ENCODE measurements around the gene DGKD.
A peak's percentile ranks its signal among the peaks of the same experiment; 100 is the strongest.

DGKD gene

GRCh38 chr2:233412405-233412804 lies 58.1 kb downstream of the DGKD start:
- Histone ChIP-seq H3K4me1 (ENCODE audit: control insufficient read depth, insufficient read depth, low read length) (peaks cover 37% of the 10 kb centered on the region), H3K27me3 (ENCODE audit: control insufficient read depth in 1 of 2, insufficient read depth in 2 of 2, low read length in 2 of 2) (no peaks in the 10 kb centered on the region), H3K9ac (ENCODE audit: low read length in 2 of 2) (no peak overlapping the region), H3K9me3 (ENCODE audit: control insufficient read depth in 2 of 2, low read length in 2 of 2) (peaks cover 0 to 3% of the 10 kb centered on the region in 2 donors), H3K4me3 (ENCODE audit: low read length in 2 of 2) (no peak overlapping the region), H3K27ac (ENCODE audit: low read length) (no peak overlapping the region), H3K36me3 (ENCODE audit: control insufficient read depth in 2 of 2, insufficient read depth in 2 of 2, low read length in 2 of 2) (no peaks in the 10 kb centered on the region)

DNA sequence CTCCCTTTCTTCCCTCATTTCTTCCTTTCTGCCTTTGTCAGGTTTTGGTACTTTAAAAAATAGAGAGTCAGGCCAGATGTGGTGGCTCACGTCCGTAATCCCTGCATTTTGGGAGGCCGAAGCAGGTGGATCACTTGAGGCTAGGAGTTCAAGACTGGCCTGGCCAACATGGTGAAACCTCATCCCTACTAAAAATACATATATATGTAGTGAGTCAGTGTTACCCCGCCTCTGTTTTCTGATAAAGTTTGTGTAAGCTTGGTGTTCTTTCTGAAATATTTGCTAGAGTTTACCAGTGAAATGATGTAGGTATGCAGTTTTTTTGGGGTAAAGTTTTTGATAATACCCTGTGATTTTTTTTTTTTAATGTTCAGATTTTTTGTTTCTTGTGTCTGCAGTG lies 58.8 kb downstream of the DGKD start:
- Histone ChIP-seq H3K27me3 (ENCODE audit: control insufficient read depth in 1 of 2, insufficient read depth in 2 of 2, low read length in 2 of 2) (no peaks in the 10 kb centered on the region), H3K36me3 (ENCODE audit: control insufficient read depth in 2 of 2, insufficient read depth in 2 of 2, low read length in 2 of 2) (no peaks in the 10 kb centered on the region), H3K4me1 (ENCODE audit: control insufficient read depth, insufficient read depth, low read length) (peaks cover 35% of the 10 kb centered on the region), H3K27ac (ENCODE audit: low read length) (peak overlapping the region; percentile 71), H3K4me3 (ENCODE audit: low read length in 2 of 2) (no peak overlapping the region), H3K9ac (ENCODE audit: low read length in 2 of 2) (peak overlapping the region in 1 of 2 donors; percentile 0), H3K9me3 (ENCODE audit: control insufficient read depth in 2 of 2, low read length in 2 of 2) (peaks cover 0 to 3% of the 10 kb centered on the region in 2 donors)

- no peaks in the 10 kb centered on the region for H3K27me3 ChIP-seq (ENCODE audit: control insufficient read depth in 1 of 2, insufficient read depth in 2 of 2, low read length in 2 of 2)
- H3K27ac ChIP-seq (ENCODE audit: low read length), result peak overlapping the region; percentile 71
- no peaks in the 10 kb centered on the region for H3K36me3 ChIP-seq (ENCODE audit: control insufficient read depth in 2 of 2, insufficient read depth in 2 of 2, low read length in 2 of 2)
- peak overlapping the region in 1 of 2 donors; percentile 0 for H3K9ac ChIP-seq (ENCODE audit: low read length in 2 of 2)
- H3K4me3 ChIP-seq (ENCODE audit: low read length in 2 of 2), result peak overlapping the region in 1 of 2 donors; percentile 15
- H3K9me3 ChIP-seq (ENCODE audit: control insufficient read depth in 2 of 2, low read length in 2 of 2), result peaks cover 0 to 3% of the 10 kb centered on the region in 2 donors
- peaks cover 33% of the 10 kb centered on the region for H3K4me1 ChIP-seq (ENCODE audit: control insufficient read depth, insufficient read depth, low read length)
These were observed 59.4 kb downstream of the DGKD start for GRCh38 chr2:233413559-233414272.

GRCh38 chr2:233414273-233414654 lies 60.0 kb downstream of the DGKD start:
- H3K36me3 ChIP-seq (ENCODE audit: control insufficient read depth in 2 of 2, insufficient read depth in 2 of 2, low read length in 2 of 2), result no peaks in the 10 kb centered on the region
- H3K9me3 ChIP-seq (ENCODE audit: control insufficient read depth in 2 of 2, low read length in 2 of 2), result peaks cover 0 to 3% of the 10 kb centered on the region in 2 donors
- peak overlapping the region in 1 of 2 donors; percentile 22 for H3K4me3 ChIP-seq (ENCODE audit: low read length in 2 of 2)
- peak overlapping the region; percentile 71 for H3K27ac ChIP-seq (ENCODE audit: low read length)
- H3K9ac ChIP-seq (ENCODE audit: low read length in 2 of 2), result no peak overlapping the region
- no peaks in the 10 kb centered on the region for H3K27me3 ChIP-seq (ENCODE audit: control insufficient read depth in 1 of 2, insufficient read depth in 2 of 2, low read length in 2 of 2)
- H3K4me1 ChIP-seq (ENCODE audit: control insufficient read depth, insufficient read depth, low read length), result peaks cover 35% of the 10 kb centered on the region

GRCh38 chr2:233414777-233415570 lies 60.7 kb downstream of the DGKD start:
- peak overlapping the region; percentile 71 for H3K27ac ChIP-seq (ENCODE audit: low read length)
- no peaks in the 10 kb centered on the region for H3K36me3 ChIP-seq (ENCODE audit: control insufficient read depth in 2 of 2, insufficient read depth in 2 of 2, low read length in 2 of 2)
- peaks cover 42% of the 10 kb centered on the region for H3K4me1 ChIP-seq (ENCODE audit: control insufficient read depth, insufficient read depth, low read length)
- H3K9me3 ChIP-seq (ENCODE audit: control insufficient read depth in 2 of 2, low read length in 2 of 2), result peaks cover 0 to 3% of the 10 kb centered on the region in 2 donors
- H3K27me3 ChIP-seq (ENCODE audit: control insufficient read depth in 1 of 2, insufficient read depth in 2 of 2, low read length in 2 of 2), result no peaks in the 10 kb centered on the region
- H3K9ac ChIP-seq (ENCODE audit: low read length in 2 of 2), result no peak overlapping the region
- no peak overlapping the region for H3K4me3 ChIP-seq (ENCODE audit: low read length in 2 of 2)

- Histone ChIP-seq H3K27me3 (ENCODE audit: control insufficient read depth in 1 of 2, insufficient read depth in 2 of 2, low read length in 2 of 2) (no peaks in the 10 kb centered on the region), H3K4me3 (ENCODE audit: low read length in 2 of 2) (no peak overlapping the region), H3K9ac (ENCODE audit: low read length in 2 of 2) (no peak overlapping the region), H3K9me3 (ENCODE audit: control insufficient read depth in 2 of 2, low read length in 2 of 2) (peaks cover 0 to under 1% of the 10 kb centered on the region in 2 donors), H3K4me1 (ENCODE audit: control insufficient read depth, insufficient read depth, low read length) (peaks cover 53% of the 10 kb centered on the region), H3K36me3 (ENCODE audit: control insufficient read depth in 2 of 2, insufficient read depth in 2 of 2, low read length in 2 of 2) (peaks cover 0 to 2% of the 10 kb centered on the region in 2 donors), H3K27ac (ENCODE audit: low read length) (no peak overlapping the region)
These were observed 61.9 kb downstream of the DGKD start for GRCh38 chr2:233416199-233416598.

DNA sequence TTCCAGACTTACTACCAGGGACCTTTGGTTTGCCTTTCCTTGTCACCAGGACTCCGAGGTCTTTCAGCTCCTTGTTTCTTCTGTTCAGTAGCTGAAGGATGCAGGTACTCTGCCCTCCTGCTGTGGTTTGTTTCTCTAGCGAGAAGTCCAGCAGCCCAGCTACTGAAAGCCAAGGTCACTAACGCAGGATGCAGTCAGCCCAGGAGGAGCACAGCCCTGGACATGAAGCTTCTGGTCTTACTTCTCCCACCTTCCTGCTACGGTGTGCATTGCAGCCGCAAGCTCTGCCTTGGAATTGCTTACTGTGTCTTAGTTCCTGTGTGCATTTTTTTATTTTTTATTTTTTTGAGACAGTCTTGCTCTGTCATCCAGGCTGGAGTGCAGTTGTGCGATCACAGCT lies 62.4 kb downstream of the DGKD start:
- Histone ChIP-seq H3K9ac (ENCODE audit: low read length in 2 of 2) (no peak overlapping the region), H3K4me1 (ENCODE audit: control insufficient read depth, insufficient read depth, low read length) (peaks cover 53% of the 10 kb centered on the region), H3K27me3 (ENCODE audit: control insufficient read depth in 1 of 2, insufficient read depth in 2 of 2, low read length in 2 of 2) (no peaks in the 10 kb centered on the region), H3K9me3 (ENCODE audit: control insufficient read depth in 2 of 2, low read length in 2 of 2) (no peaks in the 10 kb centered on the region), H3K4me3 (ENCODE audit: low read length in 2 of 2) (no peak overlapping the region), H3K27ac (ENCODE audit: low read length) (no peak overlapping the region), H3K36me3 (ENCODE audit: control insufficient read depth in 2 of 2, insufficient read depth in 2 of 2, low read length in 2 of 2) (peaks cover 0 to 3% of the 10 kb centered on the region in 2 donors)

- H3K4me3 ChIP-seq (ENCODE audit: low read length in 2 of 2), result no peak overlapping the region
- H3K9ac ChIP-seq (ENCODE audit: low read length in 2 of 2), result no peak overlapping the region
- H3K4me1 ChIP-seq (ENCODE audit: control insufficient read depth, insufficient read depth, low read length), result peaks cover 53% of the 10 kb centered on the region
- no peaks in the 10 kb centered on the region for H3K27me3 ChIP-seq (ENCODE audit: control insufficient read depth in 1 of 2, insufficient read depth in 2 of 2, low read length in 2 of 2)
- H3K36me3 ChIP-seq (ENCODE audit: control insufficient read depth in 2 of 2, insufficient read depth in 2 of 2, low read length in 2 of 2), result peaks cover 0 to 3% of the 10 kb centered on the region in 2 donors
- no peaks in the 10 kb centered on the region for H3K9me3 ChIP-seq (ENCODE audit: control insufficient read depth in 2 of 2, low read length in 2 of 2)
- H3K27ac ChIP-seq (ENCODE audit: low read length), result no peak overlapping the region
These were observed 63.0 kb downstream of the DGKD start for GRCh38 chr2:233417282-233417681.

GRCh38 chr2:233418052-233418760 lies 63.9 kb downstream of the DGKD start:
- peak overlapping the region; percentile 42 for H3K27ac ChIP-seq (ENCODE audit: low read length)
- H3K4me1 ChIP-seq (ENCODE audit: control insufficient read depth, insufficient read depth, low read length), result peaks cover 53% of the 10 kb centered on the region
- H3K4me3 ChIP-seq (ENCODE audit: low read length in 2 of 2), result peak overlapping the region in 1 of 2 donors; percentile 66
- H3K9ac ChIP-seq (ENCODE audit: low read length in 2 of 2), result peak overlapping the region in 1 of 2 donors; percentile 47
- H3K27me3 ChIP-seq (ENCODE audit: control insufficient read depth in 1 of 2, insufficient read depth in 2 of 2, low read length in 2 of 2), result no peaks in the 10 kb centered on the region
- H3K9me3 ChIP-seq (ENCODE audit: control insufficient read depth in 2 of 2, low read length in 2 of 2), result no peaks in the 10 kb centered on the region
- peaks cover 0 to 3% of the 10 kb centered on the region in 2 donors for H3K36me3 ChIP-seq (ENCODE audit: control insufficient read depth in 2 of 2, insufficient read depth in 2 of 2, low read length in 2 of 2)

- H3K9me3 ChIP-seq (ENCODE audit: control insufficient read depth in 2 of 2, low read length in 2 of 2), result no peaks in the 10 kb centered on the region
- H3K27ac ChIP-seq (ENCODE audit: low read length), result peak overlapping the region; percentile 42
- peak overlapping the region; percentile 18 to 66 for H3K4me3 ChIP-seq (ENCODE audit: low read length in 2 of 2)
- peaks cover 46% of the 10 kb centered on the region for H3K4me1 ChIP-seq (ENCODE audit: control insufficient read depth, insufficient read depth, low read length)
- peaks cover 0 to 3% of the 10 kb centered on the region in 2 donors for H3K36me3 ChIP-seq (ENCODE audit: control insufficient read depth in 2 of 2, insufficient read depth in 2 of 2, low read length in 2 of 2)
- no peaks in the 10 kb centered on the region for H3K27me3 ChIP-seq (ENCODE audit: control insufficient read depth in 1 of 2, insufficient read depth in 2 of 2, low read length in 2 of 2)
- peak overlapping the region; percentile 20 to 47 for H3K9ac ChIP-seq (ENCODE audit: low read length in 2 of 2)
These were observed 64.7 kb downstream of the DGKD start for GRCh38 chr2:233418761-233419546.
